ENCODE data around the gene PDGFA.

- TF ChIP-seq CTCF (optimal IDR thresholded peaks at IDR 0.05 in 1 of 3, IDR thresholded peaks at IDR 0.05 in 1 of 3, conservative IDR thresholded peaks at IDR 0.05 in 1 of 3; ENCODE audit: extremely low read depth in 1 of 3, insufficient read depth in 2 of 3, low read length in 3 of 3) (no peak), EZH2 (IDR thresholded peaks at IDR 0.05; ENCODE audit: low read length) (no peak)
Measured at GRCh38 chr7:521221-522070, 1.8 kb upstream of the PDGFA start.
